Thyroid gland (tissue), 4 donors: ENCODE data around the gene NRDC.
"Not testable (repeated sequence)": the region's sequence is repeated elsewhere in the genome, so short reads cannot be mapped to it uniquely, and the experiment has no call there.

ENCODE experiments used
- CTCF ChIP-seq, 6 experiments: fragments of 200-600 bp in 3 of 6; fragments of 450-650 bp in 3 of 6; sonication (generic) in 3 of 6; IDR thresholded peaks; one replicate each; pipeline ENCODE4 v1.5.1; 2016 to 2019; ENCODE audit warnings: antibody characterized with exemption in 6 of 6, mild to moderate bottlenecking in 2 of 6, inconsistent platforms in 1 of 6, moderate library complexity in 1 of 6
- POLR2A ChIP-seq, 2 donors: fragments of 450-650 bp; IDR thresholded peaks; one replicate each; pipeline ENCODE4 v1.6.1; 2017; ENCODE audit warnings: antibody characterized with exemption in 2 of 2, mild to moderate bottlenecking in 2 of 2, moderate library complexity in 1 of 2

- TF ChIP-seq CTCF, POLR2A (IDR thresholded peaks at IDR 0.05): not testable (repeated sequence)
These were observed 16.2 kb upstream of the NRDC start for GRCh38 chr1:51894748-51895147.
